Measurements from ENCODE around the gene KLF3.

- TF ChIP-seq RAD21 (conservative IDR thresholded peaks at IDR 0.05) (no peak), TAF1 (IDR thresholded peaks at IDR 0.05; ENCODE audit: low read depth) (no peak), EP300 (conservative IDR thresholded peaks at IDR 0.05; ENCODE audit: poor library complexity, severe bottlenecking) (no peak), SMC3 (conservative IDR thresholded peaks at IDR 0.05; ENCODE audit: poor library complexity) (no peak)
Observed at GRCh38 chr4:38730830-38731646, 67.0 kb downstream of the KLF3 start.

Measured in neural cell (in vitro differentiated cells).